SU-DHL-6 (cell line): ENCODE measurements around the gene NFE2.
"Not testable (repeated sequence)": the region's sequence is repeated elsewhere in the genome, so short reads cannot be mapped to it uniquely, and the experiment has no call there.

Experiments
- H2AFZ ChIP-seq: fragments of 200-600 bp; sonication (generic); 2 replicates; pipeline ENCODE4 v1.6.1; 2014; ENCODE audit warnings: low read depth, mild to moderate bottlenecking, moderate library complexity, mixed read lengths, antibody characterized with exemption, low read length; ENCODE audit not compliant: severe bottlenecking
- H3F3A ChIP-seq: fragments of 200-600 bp; shearing (Covaris generic); 2 replicates; pipeline ENCODE4 v1.6.0; 2016; ENCODE audit warnings: antibody characterized with exemption, mild to moderate bottlenecking; ENCODE audit not compliant: insufficient read depth
- H3K27ac ChIP-seq: fragments of 200-600 bp; sonication (generic); 2 replicates; pipeline ENCODE4 v1.5.1; 2016; ENCODE audit warnings: low read depth, mild to moderate bottlenecking, low read length, moderate library complexity, mixed read lengths
- H3K27me3 ChIP-seq: fragments of 200-600 bp; sonication (generic), shearing (Covaris generic); 2 replicates; pipeline ENCODE4 v1.6.0; 2014; ENCODE audit warnings: mild to moderate bottlenecking, low read length
- H3K36me3 ChIP-seq: fragments of 200-600 bp; sonication (generic); 2 replicates; pipeline ENCODE4 v1.6.1; 2014; ENCODE audit warnings: mild to moderate bottlenecking, low read length, mixed read lengths
- H3K4me2 ChIP-seq: fragments of 300-600, 200-600 bp; shearing (Covaris generic), sonication (generic); 2 replicates; pipeline ENCODE4 v1.6.0; 2014; ENCODE audit warnings: low read length, low read depth, mild to moderate bottlenecking; ENCODE audit not compliant: poor library complexity, severe bottlenecking
- H3K4me3 ChIP-seq: fragments of 200-600 bp; sonication (generic); 2 replicates; pipeline ENCODE4 v1.5.1; 2014; ENCODE audit warnings: antibody characterized with exemption, low read length, mild to moderate bottlenecking, mixed read lengths; ENCODE audit not compliant: insufficient read depth, poor library complexity, severe bottlenecking
- H3K79me2 ChIP-seq: fragments of 200-600 bp; sonication (generic); 2 replicates; pipeline ENCODE4 v1.6.1; 2014; ENCODE audit warnings: mild to moderate bottlenecking, low read length, moderate library complexity; ENCODE audit not compliant: insufficient read depth
- H3K9ac ChIP-seq: fragments of 200-600 bp; sonication (generic); 2 replicates; pipeline ENCODE4 v1.7.0; 2014; ENCODE audit warnings: mild to moderate bottlenecking, low read length
- H3K9me2 ChIP-seq: fragments of 200-600 bp; sonication (generic); replicated peaks from 2 replicates; pipeline ENCODE4 v1.6.1; 2014; ENCODE audit warnings: low read length; ENCODE audit not compliant: insufficient read depth
- H3K9me3 ChIP-seq: fragments of 200-600 bp; sonication (generic); 2 replicates; pipeline ENCODE4 v1.6.1; 2014; ENCODE audit warnings: low read length, mixed read lengths; ENCODE audit not compliant: insufficient read depth
- H4K20me1 ChIP-seq: fragments of 200-600 bp; sonication (generic); 2 replicates; pipeline ENCODE4 v1.6.1; 2014; ENCODE audit warnings: low read depth, mild to moderate bottlenecking, antibody characterized with exemption, low read length, moderate library complexity, mixed read lengths
- CTCF ChIP-seq: fragments of 200-600 bp; sonication (generic); IDR thresholded peaks from one replicate; pipeline ENCODE4 v1.5.1; 2017; ENCODE audit warnings: antibody characterized with exemption, mild to moderate bottlenecking, low read length, moderate library complexity; ENCODE audit not compliant: insufficient read depth, poor library complexity, severe bottlenecking
- EZH2phosphoT487 ChIP-seq: fragments of 200-600 bp; sonication (generic), shearing (Covaris generic); conservative IDR thresholded peaks from 2 replicates; pipeline ENCODE4 v1.6.1; 2018; ENCODE audit warnings: mild to moderate bottlenecking, antibody characterized with exemption, low read length, moderate library complexity, mixed read lengths

NFE2 gene

GRCh38 chr12:54285150-54286041 lies 15.4 kb downstream of the NFE2 start:
- H2AFZ ChIP-seq = no peak overlapping the region
- no peak overlapping the region for H3K27ac ChIP-seq
- peak overlapping the region; percentile 2 for H3K4me2 ChIP-seq
- H3K27me3 ChIP-seq = no peaks in the 10 kb centered on the region
- H3K36me3 ChIP-seq = peaks cover 67% of the 10 kb centered on the region
- no peaks in the 10 kb centered on the region for H3K9me3 ChIP-seq
- no peak for TF ChIP-seq EZH2phosphoT487
- TF ChIP-seq CTCF = no peak
- H3F3A ChIP-seq = peaks cover 94% of the 10 kb centered on the region
- H3K9ac ChIP-seq = no peak overlapping the region
- no peaks in the 10 kb centered on the region for H3K9me2 ChIP-seq
- no peak overlapping the region for H3K4me3 ChIP-seq
- H3K79me2 ChIP-seq = peaks cover 32% of the 10 kb centered on the region
- H4K20me1 ChIP-seq = peaks cover 40% of the 10 kb centered on the region

- Histone ChIP-seq H3K36me3 (peaks cover 69% of the 10 kb centered on the region), H3F3A (peaks cover 84% of the 10 kb centered on the region), H3K79me2 (peaks cover 36% of the 10 kb centered on the region)
Measured at GRCh38 chr12:54284070-54284780, 16.6 kb downstream of the NFE2 start.

GRCh38 chr12:54282949-54283593 lies 17.7 kb downstream of the NFE2 start:
- H3K9me3 ChIP-seq = no peaks in the 10 kb centered on the region
- H3K9ac ChIP-seq = peak overlapping the region; percentile 96
- H3K4me3 ChIP-seq = peak overlapping the region; percentile 71
- H3K4me2 ChIP-seq = peak overlapping the region; percentile 77
- H3K79me2 ChIP-seq = peaks cover 47% of the 10 kb centered on the region
- no peaks in the 10 kb centered on the region for H3K27me3 ChIP-seq
- peaks cover 81% of the 10 kb centered on the region for H3F3A ChIP-seq
- peaks cover 40% of the 10 kb centered on the region for H4K20me1 ChIP-seq
- H3K36me3 ChIP-seq = peaks cover 79% of the 10 kb centered on the region
- no peak overlapping the region for H3K27ac ChIP-seq
- TF ChIP-seq EZH2phosphoT487 (no peak), CTCF (no peak)
- H2AFZ ChIP-seq = no peak overlapping the region
- H3K9me2 ChIP-seq = no peaks in the 10 kb centered on the region

More at GRCh38 chr12:54284070-54284780, 16.6 kb downstream of the NFE2 start:
- peak overlapping the region; percentile 77 for H3K4me2 ChIP-seq
- H3K27me3 ChIP-seq, H3K9me3 ChIP-seq, H3K4me3 ChIP-seq, H3K27ac ChIP-seq, H3K9me2 ChIP-seq, H2AFZ ChIP-seq: not testable (repeated sequence)
- peaks cover 40% of the 10 kb centered on the region for H4K20me1 ChIP-seq
- H3K9ac ChIP-seq = peak overlapping the region; percentile 96; the same call in 1 of the 2 replicates

- H3K9me3 ChIP-seq, H3K27me3 ChIP-seq, H2AFZ ChIP-seq, H3K9me2 ChIP-seq: not testable (repeated sequence)
- Histone ChIP-seq H4K20me1 (peaks cover 42% of the 10 kb centered on the region), H3K79me2 (peaks cover 61% of the 10 kb centered on the region), H3F3A (peaks cover 69% of the 10 kb centered on the region), H3K9ac (peak overlapping the region; percentile 96), H3K27ac (peak overlapping the region; percentile 91), H3K36me3 (peaks cover 70% of the 10 kb centered on the region), H3K4me2 (peak overlapping the region; percentile 77), H3K4me3 (peak overlapping the region; percentile 71)
Measured at GRCh38 chr12:54281694-54282093, 19.1 kb downstream of the NFE2 start.

GRCh38 chr12:54281261-54281638 lies 19.6 kb downstream of the NFE2 start:
- H3K27ac ChIP-seq = peak overlapping the region; percentile 91
- not testable (repeated sequence) for H3K27me3 ChIP-seq, H3K9me2 ChIP-seq, H3K9me3 ChIP-seq, H2AFZ ChIP-seq
- H3K4me2 ChIP-seq = peak overlapping the region; percentile 77
- peak overlapping the region; percentile 71 for H3K4me3 ChIP-seq
- peaks cover 66% of the 10 kb centered on the region for H3K36me3 ChIP-seq
- peaks cover 37% of the 10 kb centered on the region for H4K20me1 ChIP-seq
- peak overlapping the region; percentile 96 for H3K9ac ChIP-seq
- peaks cover 65% of the 10 kb centered on the region for H3K79me2 ChIP-seq
- H3F3A ChIP-seq = peaks cover 69% of the 10 kb centered on the region
